Esophagus muscularis mucosa (tissue), 4 donors: ENCODE results near the gene ACP4. TPM values are rescaled to one million over a fixed set of nuclear protein-coding genes. Genes with fewer than 3 reads are reported as not detected.
A peak's percentile ranks its signal among the peaks of the same experiment; 100 is the strongest.

Experiments used
- DNase-seq: peaks from one replicate; pipeline ENCODE4 v3.0.0-alpha.2; 2017; ENCODE audit errors: extremely low spot score
- H3K27ac ChIP-seq, 4 donors: fragments of 200-600 bp; sonication (generic); replicated peaks in 1 of 4; 1 replicate in 3 of 4; 2 replicates in 1 of 4; pipeline ENCODE4 v1.5.1; 2016 to 2019; ENCODE audit warnings: mild to moderate bottlenecking in 1 of 4
- H3K27me3 ChIP-seq, 4 donors: fragments of 200-600 bp; sonication (generic); one replicate each; pipeline versions ENCODE4 v1.5.1 to v1.6.0; 2016 to 2019
- H3K36me3 ChIP-seq, 4 donors: fragments of 200-600 bp; sonication (generic); one replicate each; pipeline ENCODE4 v1.5.1; 2016 to 2019
- H3K4me1 ChIP-seq, 4 donors: fragments of 200-600 bp; sonication (generic); one replicate each; pipeline ENCODE4 v1.5.1; 2016 to 2019
- H3K4me3 ChIP-seq, 4 donors: fragments of 200-600 bp; sonication (generic); 1 replicate in 2 of 4; 2 replicates in 2 of 4; pipeline ENCODE4 v1.5.1; 2016 to 2019; ENCODE audit warnings: mild to moderate bottlenecking in 4 of 4, moderate library complexity in 1 of 4
- H3K9me3 ChIP-seq, 4 donors: fragments of 200-600 bp; sonication (generic); 1 replicate in 3 of 4; 2 replicates in 1 of 4; pipeline ENCODE4 v1.5.1; 2016 to 2019
- EP300 ChIP-seq: sonication (generic); formaldehyde crosslinking; IDR thresholded peaks from one replicate; pipeline ENCODE4 v1.6.1; 2017; ENCODE audit warnings: antibody characterized with exemption
- POLR2A ChIP-seq: fragments of 450-650 bp; IDR thresholded peaks from one replicate; pipeline ENCODE4 v1.6.1; 2017; ENCODE audit warnings: antibody characterized with exemption, moderate library complexity, mild to moderate bottlenecking, low read depth
- POLR2AphosphoS5 ChIP-seq, 2 donors: sonication (generic); formaldehyde crosslinking; IDR thresholded peaks; one replicate each; pipeline ENCODE4 v1.6.1; 2017; ENCODE audit warnings: antibody characterized with exemption in 2 of 2
- WGBS: methylation state at CpG from one replicate; pipeline ENCODE4 v1.1.5; 2018; 5-methylcytosine and 5-hydroxymethylcytosine counted together
- intact Hi-C: fragments of 100-400 bp; cut with DNase I; formaldehyde crosslinking; loops from one replicate; pipeline ENCODE4 v1.15.1; 2023
- total RNA-seq, 4 donors: library from RNA; depleted of rRNA; stranded (reverse); fragments of >200 nt; gene quantifications; one replicate each; pipeline versions ENCODE4 v1.1.0 to v1.2.1, GENCODE V29; 2016
- TF ChIP-seq, protein P1 (sequence below), 3 experiments: fragments of 200-600 bp in 2 of 3; fragments of 450-650 bp in 1 of 3; sonication (generic) in 2 of 3; IDR thresholded peaks; one replicate each; pipeline ENCODE4 v1.5.1; 2017 to 2019; ENCODE audit warnings: antibody characterized with exemption in 3 of 3, mild to moderate bottlenecking in 2 of 3, moderate library complexity in 1 of 3

Gene ACP4
- total RNA-seq, 4 donors from 2014 or later: not detected

DNA sequence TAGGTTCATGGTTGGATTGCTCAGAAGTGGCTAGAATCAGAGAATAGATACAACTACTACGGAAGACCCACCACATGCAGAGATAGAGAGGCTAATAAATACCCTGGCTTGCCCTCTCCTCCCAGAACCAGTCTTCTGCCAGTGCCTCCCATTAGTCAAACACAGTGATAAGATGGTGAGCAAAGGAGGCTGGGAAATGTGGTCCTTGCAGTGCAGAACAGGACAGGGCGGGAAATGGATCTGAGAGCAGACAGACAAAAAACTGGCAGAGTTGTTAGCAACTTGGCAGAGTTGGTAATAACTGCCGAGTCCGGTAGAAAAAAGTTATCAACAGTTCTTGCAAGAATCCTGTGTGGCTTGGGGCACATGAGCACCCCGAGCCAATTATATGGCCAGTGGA lies 24.7 kb downstream of the ACP4 start:
- Histone ChIP-seq H3K27me3 (peaks cover 0 to 79% (median 20%) of the 10 kb centered on the region in 4 donors), H3K36me3 (no peaks in the 10 kb centered on the region), H3K27ac (no peak overlapping the region), H3K9me3 (peaks cover 0 to 6% (median 0%) of the 10 kb centered on the region in 4 donors), H3K4me1 (peaks cover 3 to 9% (median 8%) of the 10 kb centered on the region in 4 donors), H3K4me3 (no peak overlapping the region)
- 80% methylated on average over 5 of the region's 5 CpGs for WGBS
- TF ChIP-seq, protein P1, sequence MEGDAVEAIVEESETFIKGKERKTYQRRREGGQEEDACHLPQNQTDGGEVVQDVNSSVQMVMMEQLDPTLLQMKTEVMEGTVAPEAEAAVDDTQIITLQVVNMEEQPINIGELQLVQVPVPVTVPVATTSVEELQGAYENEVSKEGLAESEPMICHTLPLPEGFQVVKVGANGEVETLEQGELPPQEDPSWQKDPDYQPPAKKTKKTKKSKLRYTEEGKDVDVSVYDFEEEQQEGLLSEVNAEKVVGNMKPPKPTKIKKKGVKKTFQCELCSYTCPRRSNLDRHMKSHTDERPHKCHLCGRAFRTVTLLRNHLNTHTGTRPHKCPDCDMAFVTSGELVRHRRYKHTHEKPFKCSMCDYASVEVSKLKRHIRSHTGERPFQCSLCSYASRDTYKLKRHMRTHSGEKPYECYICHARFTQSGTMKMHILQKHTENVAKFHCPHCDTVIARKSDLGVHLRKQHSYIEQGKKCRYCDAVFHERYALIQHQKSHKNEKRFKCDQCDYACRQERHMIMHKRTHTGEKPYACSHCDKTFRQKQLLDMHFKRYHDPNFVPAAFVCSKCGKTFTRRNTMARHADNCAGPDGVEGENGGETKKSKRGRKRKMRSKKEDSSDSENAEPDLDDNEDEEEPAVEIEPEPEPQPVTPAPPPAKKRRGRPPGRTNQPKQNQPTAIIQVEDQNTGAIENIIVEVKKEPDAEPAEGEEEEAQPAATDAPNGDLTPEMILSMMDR (IDR thresholded peaks at IDR 0.05): no peak
- TF ChIP-seq EP300 (no peak), POLR2A (no peak), POLR2AphosphoS5 (IDR thresholded peaks at IDR 0.05) (no peak)
- no peak for DNase-seq
- intact Hi-C loops: no loop called here

DNA sequence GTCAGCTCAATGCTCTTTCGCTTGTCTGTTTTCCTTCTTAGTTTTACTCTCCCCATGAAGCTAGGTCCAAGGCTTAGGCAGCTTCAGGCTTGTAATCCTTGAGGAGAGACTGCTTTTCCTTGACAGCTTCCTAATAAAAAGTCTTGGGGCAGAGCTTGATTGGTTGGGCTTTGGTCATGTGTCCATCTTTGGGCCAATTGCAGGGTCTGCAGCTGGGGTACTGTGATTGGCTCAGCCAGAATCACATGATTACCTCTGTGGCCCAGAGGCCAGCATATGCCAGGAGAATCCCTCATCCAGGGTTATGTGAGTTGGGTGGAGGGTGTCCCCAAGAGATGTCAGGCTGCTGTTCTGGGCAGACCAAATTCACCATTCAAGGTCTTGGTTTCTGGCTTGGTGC lies 25.2 kb downstream of the ACP4 start:
- WGBS: 89% methylated on average over 1 of the region's 1 CpG
- Histone ChIP-seq H3K4me1 (peaks cover 3 to 15% (median 10%) of the 10 kb centered on the region in 4 donors), H3K27me3 (peaks cover 0 to 85% (median 22%) of the 10 kb centered on the region in 4 donors), H3K36me3 (no peaks in the 10 kb centered on the region), H3K27ac (no peak overlapping the region), H3K9me3 (peaks cover 0 to 6% (median 0%) of the 10 kb centered on the region in 4 donors), H3K4me3 (no peak overlapping the region)
- intact Hi-C loops: no loop called here
- no peak for DNase-seq
- TF ChIP-seq, protein P1 (IDR thresholded peaks at IDR 0.05): no peak
- no peak for TF ChIP-seq POLR2A
- TF ChIP-seq POLR2AphosphoS5 (IDR thresholded peaks at IDR 0.05): no peak
- no peak for TF ChIP-seq EP300

DNA sequence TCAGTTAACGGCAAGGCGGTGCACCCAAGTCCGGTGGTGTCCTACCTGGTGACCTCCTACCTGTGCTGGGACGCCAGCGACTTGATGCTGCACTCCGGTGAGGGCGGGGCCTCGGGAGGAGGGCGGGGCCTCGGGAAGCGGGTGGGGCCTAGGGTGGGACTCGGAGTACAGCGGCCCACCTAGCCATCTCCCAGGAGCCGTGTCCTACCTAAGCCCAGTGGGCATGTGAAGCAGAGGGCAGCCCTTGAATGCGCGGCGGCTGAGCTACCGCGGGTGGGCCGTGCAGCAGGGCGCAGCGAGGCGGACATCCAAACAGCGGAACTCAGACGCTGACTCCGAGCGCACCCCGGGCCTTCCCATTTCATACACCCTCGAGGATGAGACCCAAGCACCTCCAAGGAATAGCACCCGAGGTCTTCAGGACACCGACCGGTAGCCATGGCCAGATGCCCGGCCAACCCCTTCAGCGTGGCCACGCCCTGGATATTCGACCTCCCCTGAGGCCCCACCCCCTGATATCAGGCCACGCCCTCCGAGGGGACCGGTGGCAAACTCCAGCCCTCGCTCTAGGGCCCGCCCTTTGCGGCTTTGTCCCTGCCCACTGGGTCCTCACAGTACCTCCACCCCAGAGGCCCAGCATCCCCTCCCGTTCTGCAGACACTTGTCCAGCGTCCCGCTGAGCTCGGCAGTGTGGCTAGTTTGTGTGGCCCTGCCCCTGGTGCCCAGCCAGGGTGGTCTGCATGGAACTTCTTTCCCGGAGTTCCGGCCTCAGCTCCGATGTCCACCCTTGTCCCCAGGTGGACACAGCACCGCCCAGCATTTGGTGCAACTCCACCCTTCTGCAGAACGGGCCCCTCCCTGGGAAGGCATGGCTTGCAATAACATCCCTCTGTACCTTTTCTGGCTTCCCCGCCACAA lies 28.0 kb downstream of the ACP4 start:
- intact Hi-C loops: no loop called here
- DNase-seq: no peak
- TF ChIP-seq, protein P1 (IDR thresholded peaks at IDR 0.05): no peak
- TF ChIP-seq POLR2AphosphoS5 (IDR thresholded peaks at IDR 0.05) (no peak), EP300 (no peak), POLR2A (no peak)
- Histone ChIP-seq H3K27me3 (peaks cover 0 to 95% (median 28%) of the 10 kb centered on the region in 4 donors), H3K27ac (no peak overlapping the region), H3K36me3 (no peaks in the 10 kb centered on the region), H3K4me1 (peaks cover 3 to 21% (median 19%) of the 10 kb centered on the region in 4 donors), H3K9me3 (peaks cover 0 to 6% (median 0%) of the 10 kb centered on the region in 4 donors), H3K4me3 (peak overlapping the region in 3 of 4 donors; percentile 24 to 45 (median 26))
- WGBS: 5% methylated on average over 27 of the region's 52 CpGs

DNA sequence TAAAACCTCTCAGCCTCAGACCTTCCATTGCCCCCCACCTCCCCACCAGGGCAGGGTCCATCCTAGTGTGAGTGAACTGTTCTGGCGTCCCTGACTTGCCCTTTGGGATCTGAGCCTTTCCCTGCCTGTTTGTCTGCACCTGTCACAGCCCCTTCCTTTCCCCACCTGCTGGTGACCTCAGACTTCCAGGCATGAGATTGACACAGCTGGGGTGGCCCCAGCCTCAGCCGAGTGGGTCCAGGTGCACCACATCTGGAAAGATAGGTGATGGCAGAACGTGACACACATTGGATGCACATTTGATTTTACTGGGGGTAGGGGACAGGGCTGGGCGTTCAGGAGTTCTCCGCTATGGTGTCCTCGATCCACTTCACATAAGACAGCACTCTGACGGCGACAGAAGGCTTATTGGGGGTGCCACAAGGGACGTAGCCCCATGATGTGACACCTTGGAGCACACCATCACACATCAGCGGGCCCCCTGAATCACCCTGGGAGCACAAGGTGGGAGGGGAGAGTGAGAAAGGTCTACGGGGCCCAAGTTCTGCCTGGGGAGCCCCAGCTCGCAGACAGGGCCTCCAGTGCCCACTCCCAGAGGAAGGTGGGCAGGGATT lies 28.8 kb downstream of the ACP4 start:
- Histone ChIP-seq H3K27ac (no peak overlapping the region), H3K4me1 (peaks cover 3 to 21% (median 19%) of the 10 kb centered on the region in 4 donors), H3K27me3 (peaks cover 0 to 98% (median 28%) of the 10 kb centered on the region in 4 donors), H3K9me3 (peaks cover 0 to 6% (median 0%) of the 10 kb centered on the region in 4 donors), H3K36me3 (no peaks in the 10 kb centered on the region), H3K4me3 (no peak overlapping the region)
- DNase-seq: no peak
- WGBS: 72% methylated on average over 11 of the region's 12 CpGs
- intact Hi-C loops: no loop called here
- TF ChIP-seq, protein P1 (IDR thresholded peaks at IDR 0.05): no peak
- TF ChIP-seq POLR2A (no peak), EP300 (no peak), POLR2AphosphoS5 (IDR thresholded peaks at IDR 0.05) (no peak)
